Measurements from ENCODE around the gene UQCRC2. TPM values are rescaled to one million over a fixed set of nuclear protein-coding genes. Genes with fewer than 3 reads are reported as not detected.

Gene UQCRC2
- total RNA-seq, 1 donor from 2014 or later: 175 TPM

DNA sequence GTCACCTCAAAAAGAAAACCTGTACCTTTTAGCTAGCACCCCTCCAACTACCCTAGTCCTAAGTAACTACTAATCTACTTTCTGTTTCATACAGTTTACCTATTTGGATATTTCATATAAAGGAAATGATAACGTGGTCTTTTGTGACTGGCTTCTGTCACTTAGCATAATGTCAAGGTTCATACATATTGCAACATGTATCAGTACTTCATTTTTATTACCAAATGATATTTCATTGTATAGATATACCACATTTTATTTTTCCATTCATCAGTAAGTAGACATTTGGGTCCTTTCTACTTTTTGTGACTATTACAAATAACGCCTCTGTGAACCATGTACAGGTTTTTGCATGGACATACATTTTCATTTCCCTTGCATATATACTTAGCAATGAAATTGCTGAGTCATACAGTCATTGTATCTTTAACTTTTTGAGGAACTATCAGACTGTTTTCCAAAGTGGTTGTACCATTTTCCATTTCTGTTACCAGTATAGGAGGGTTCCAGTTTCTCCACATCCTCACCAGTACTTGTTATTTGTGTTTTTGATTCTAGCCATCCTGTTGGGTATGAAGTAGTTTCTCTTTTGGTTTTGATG is 78.4 kb downstream of the UQCRC2 start:
- DNase-seq (ENCODE audit: low read depth, low spot score): no peak
- Mint-ChIP-seq H3K4me3 (no peak overlapping the region), H3K9me3 (no peaks in the 10 kb centered on the region), H3K36me3 (ENCODE audit: low read depth) (peaks cover 9% of the 10 kb centered on the region), H3K27ac (ENCODE audit: unreplicated experiment) (no peak overlapping the region), H3K27me3 (ENCODE audit: low read depth) (no peaks in the 10 kb centered on the region), H3K4me1 (no peaks in the 10 kb centered on the region)
- TF ChIP-seq, protein P1, sequence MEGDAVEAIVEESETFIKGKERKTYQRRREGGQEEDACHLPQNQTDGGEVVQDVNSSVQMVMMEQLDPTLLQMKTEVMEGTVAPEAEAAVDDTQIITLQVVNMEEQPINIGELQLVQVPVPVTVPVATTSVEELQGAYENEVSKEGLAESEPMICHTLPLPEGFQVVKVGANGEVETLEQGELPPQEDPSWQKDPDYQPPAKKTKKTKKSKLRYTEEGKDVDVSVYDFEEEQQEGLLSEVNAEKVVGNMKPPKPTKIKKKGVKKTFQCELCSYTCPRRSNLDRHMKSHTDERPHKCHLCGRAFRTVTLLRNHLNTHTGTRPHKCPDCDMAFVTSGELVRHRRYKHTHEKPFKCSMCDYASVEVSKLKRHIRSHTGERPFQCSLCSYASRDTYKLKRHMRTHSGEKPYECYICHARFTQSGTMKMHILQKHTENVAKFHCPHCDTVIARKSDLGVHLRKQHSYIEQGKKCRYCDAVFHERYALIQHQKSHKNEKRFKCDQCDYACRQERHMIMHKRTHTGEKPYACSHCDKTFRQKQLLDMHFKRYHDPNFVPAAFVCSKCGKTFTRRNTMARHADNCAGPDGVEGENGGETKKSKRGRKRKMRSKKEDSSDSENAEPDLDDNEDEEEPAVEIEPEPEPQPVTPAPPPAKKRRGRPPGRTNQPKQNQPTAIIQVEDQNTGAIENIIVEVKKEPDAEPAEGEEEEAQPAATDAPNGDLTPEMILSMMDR (conservative IDR thresholded peaks at IDR 0.05): no peak

Other genes with a start within 250 kb of the UQCRC2 start
- gene NPIPB4, start 95.6 kb upstream of the UQCRC2 start, total RNA-seq: 100 and 113 TPM in 2 replicates
- gene PDZD9, start 47.8 kb downstream of the UQCRC2 start, total RNA-seq: not detected in 2 replicates
- 14.8 and 17.8 TPM in 2 replicates for gene MOSMO, start 54.8 kb downstream of the UQCRC2 start, total RNA-seq
- 0.30 TPM in 1 of 2 replicates, not detected in the other for gene VWA3A, start 139.2 kb downstream of the UQCRC2 start, total RNA-seq
- not detected in 2 replicates for gene SDR42E2, start 209.1 kb downstream of the UQCRC2 start, total RNA-seq

Measured in neural crest cell (in vitro differentiated cells).